GM18519 (cell line): ENCODE results near the gene CCDC184.

Source experiments
- ATAC-seq: cut with Tn5 transposase; IDR thresholded peaks from one replicate; pipeline ENCODE4 v1.9.1; 2021; ENCODE audit warnings: mild to moderate bottlenecking, moderate library complexity; ENCODE audit not compliant: unreplicated experiment, low FRiP score

CCDC184 gene

DNA sequence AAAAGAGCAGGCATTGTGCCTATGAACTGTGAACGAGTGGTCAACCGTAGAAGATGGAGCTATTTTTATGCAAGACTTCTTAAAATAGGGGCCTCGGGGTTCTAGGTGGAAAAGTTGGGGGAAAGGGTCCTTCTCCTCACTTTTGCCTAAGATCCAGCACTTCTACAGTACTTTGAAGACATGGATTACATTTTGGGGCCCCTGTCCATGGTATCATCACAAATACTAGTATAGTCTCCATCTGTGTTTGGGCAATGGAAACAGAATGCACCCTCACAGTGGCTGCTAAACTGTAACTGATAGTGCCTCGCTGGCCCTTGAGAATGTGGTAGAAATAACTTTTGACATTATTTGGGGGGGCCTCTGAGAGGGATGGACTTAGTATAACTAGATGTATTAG, 5.5 kb upstream of the CCDC184 start:
- ATAC-seq: no peak

GRCh38 chr12:48179466-48179865, 4.0 kb upstream of the CCDC184 start:
- ATAC-seq: no peak

DNA sequence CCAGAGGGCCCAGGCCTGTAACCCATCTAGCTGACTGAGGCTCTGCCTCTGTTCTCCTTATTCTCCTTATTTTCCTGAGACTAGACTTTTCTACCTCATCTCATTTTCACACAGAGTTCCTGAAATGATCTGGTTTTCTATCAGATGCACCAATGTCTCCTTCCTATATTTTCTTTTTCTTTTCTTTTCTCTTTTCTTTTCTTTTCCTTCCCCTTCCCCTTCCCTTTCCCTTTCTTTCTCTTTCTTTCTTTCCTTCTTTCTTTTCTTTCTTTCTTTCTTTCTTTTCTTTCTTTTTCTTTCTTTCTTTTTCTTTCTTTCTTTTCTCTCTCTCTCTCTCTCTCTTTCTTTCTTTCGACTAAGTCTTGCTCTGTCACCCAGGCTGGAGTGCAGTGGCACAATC, 3.0 kb upstream of the CCDC184 start:
- ATAC-seq: no peak

GRCh38 chr12:48180857-48181495, 2.5 kb upstream of the CCDC184 start:
- no peak for ATAC-seq

- ATAC-seq: no peak
Measured at GRCh38 chr12:48182631-48183030, 813 bp upstream of the CCDC184 start.

- no peak for ATAC-seq
Measured at GRCh38 chr12:48183876-48184548, 568 bp downstream of the CCDC184 start.

DNA sequence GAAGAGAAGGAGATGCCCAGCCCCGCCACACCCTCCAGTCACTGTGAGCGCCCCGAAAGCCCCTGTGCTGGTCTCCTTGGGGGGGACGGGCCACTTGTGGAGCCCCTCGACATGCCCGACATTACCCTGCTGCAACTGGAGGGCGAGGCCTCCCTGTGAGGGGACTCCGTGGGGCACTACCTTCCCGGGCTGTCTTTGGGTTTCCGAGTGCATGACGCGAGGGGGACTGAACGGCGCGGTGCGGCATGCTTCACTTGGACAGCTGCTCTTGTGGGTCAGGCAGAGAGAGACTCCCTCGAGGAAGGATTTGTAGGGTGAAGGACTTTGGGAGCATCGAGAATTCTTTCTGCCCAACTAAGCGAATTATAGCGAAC, 1.1 kb downstream of the CCDC184 start:
- ATAC-seq: no peak

DNA sequence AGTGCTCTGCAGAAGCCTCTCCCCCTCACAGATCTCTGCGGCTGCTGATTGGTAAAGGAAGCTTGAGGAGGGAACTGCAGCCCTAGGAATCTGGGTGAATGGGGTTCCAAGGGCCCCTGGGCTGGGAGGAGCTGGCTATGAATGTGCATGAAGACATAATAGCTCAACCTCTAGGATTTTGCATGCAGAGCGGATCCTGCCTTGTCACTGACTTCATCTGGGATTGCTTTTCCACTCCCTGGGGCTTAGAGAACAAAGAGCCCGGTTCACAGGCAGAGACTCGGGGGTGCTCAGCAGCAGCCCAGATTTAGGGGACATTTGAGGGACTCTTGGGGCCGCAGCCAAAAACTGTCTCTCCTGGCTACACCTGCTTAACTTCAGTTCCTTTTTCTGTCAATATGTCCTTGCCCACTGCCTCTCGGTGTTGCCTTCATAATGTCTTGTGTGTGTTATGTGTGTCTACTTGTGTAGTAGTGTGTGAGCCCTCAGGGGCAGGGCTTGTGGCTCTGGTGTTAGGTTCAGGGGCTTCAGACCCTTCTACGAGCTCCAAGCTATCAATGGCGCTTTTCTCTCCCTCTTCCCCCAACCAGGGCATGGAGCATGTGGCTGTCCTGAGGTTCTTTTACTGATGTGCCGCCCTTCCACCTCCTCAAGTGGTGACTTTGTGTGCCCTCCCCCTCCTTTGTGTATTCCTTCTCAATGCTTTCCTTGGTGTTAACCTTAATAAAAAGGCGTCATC, 1.9 kb downstream of the CCDC184 start:
- ATAC-seq: no peak

DNA sequence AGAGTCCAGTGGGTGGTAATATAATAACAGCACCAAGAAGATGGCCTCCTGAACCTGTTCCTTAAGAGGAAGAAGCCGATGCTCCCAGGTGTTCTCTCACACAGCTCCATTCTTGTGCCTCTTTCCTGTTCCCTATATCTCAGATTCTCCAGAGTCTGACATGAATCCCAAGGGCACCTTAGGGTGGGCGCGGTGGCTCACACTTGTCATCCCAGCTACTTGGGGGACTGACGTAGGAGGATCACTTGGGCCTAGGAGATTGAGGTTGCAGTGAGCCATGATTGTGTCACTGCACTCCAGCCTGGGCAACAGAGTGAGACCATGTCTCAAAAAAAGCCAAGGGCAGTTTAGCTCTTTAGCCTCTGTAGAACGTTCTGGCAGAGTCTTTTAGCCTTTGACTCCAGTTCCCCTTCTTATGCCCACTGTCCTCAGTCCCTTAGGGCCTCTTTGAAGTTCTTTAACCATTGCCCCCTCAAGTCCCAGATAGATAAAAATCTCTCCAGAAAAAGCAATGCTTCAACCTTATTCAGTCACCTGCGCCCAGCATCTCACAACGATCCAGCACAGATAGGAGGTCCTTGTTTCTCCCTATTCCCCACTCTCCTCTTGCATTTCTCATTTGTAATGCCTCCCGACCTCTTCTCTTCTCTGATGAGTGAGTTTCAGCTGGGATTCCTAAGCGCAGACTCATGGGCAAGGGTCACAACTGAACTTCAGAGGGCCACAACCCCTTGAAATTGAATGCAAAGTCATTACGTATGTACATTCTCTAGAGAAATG, 4.7 kb downstream of the CCDC184 start:
- no peak for ATAC-seq

GRCh38 chr12:48189331-48190125, 6.1 kb downstream of the CCDC184 start:
- ATAC-seq: no peak

- ATAC-seq: no peak
Measured at GRCh38 chr12:48191096-48191495, 7.7 kb downstream of the CCDC184 start.

DNA sequence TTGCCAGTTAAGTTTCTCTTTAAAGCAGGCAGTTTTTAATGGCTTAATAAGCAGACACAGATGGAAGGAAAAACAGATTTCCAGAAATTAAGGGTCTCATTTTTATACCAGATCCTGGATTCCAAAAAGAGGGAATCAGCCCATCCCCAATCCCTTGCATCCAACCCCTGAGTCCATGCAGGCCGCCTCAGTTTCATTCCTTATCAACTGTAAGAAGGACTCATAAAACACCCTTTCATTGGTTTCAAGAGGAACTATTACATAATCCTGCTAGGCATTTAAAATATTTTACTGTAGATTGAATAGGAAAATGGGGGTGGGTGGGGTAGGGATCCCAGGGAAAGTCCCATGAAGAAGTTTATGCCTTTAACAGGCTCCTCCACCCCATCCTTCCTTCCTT, 9.4 kb downstream of the CCDC184 start:
- ATAC-seq: no peak

GRCh38 chr12:48193623-48194022, 10.2 kb downstream of the CCDC184 start:
- ATAC-seq: no peak

DNA sequence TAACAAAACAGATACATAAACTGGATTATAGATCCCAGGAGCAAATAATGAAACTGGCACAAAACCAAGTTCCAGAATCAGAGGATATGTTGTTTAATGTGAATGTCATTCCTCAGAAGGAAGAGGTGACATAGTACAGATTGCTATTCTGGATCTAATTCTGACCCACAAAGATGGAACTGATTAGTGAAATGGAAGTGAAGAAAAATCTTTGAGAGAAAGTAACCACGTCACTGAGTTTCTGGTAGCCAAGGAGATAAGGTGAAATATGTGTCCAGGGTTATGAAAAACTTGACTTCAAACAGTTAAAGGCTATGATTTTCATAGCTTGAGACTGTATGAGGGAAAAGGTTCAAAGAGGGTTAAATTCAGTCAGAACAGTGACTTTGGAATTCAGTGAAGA, 11.4 kb downstream of the CCDC184 start:
- ATAC-seq: no peak

DNA sequence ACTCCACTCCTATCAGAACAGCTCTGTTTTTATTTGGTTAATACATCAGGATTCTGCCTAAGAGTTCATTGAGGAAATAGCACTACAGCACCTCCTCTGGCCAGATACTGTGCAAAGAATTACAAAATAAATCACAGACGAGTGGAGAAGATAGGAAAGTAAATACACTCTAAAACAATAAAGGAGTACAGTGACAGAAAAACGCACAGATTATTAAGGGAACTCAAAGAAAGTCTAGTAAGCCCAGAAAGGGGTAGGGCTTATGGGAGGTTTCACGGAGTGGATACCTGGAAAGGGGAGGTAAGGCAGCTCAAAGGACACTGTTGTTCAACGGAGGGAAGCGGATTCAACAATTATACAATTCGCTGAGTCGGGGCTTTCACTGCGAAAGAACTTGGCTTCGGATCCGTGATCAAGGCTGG, 14.1 kb downstream of the CCDC184 start:
- peak; percentile 21 for ATAC-seq

- ATAC-seq: peak; percentile 98
Measured at GRCh38 chr12:48197971-48198671, 14.7 kb downstream of the CCDC184 start.

GRCh38 chr12:48198672-48198971, 15.2 kb downstream of the CCDC184 start:
- ATAC-seq: no peak

- ATAC-seq: no peak
Measured at GRCh38 chr12:48198985-48199384, 15.5 kb downstream of the CCDC184 start.

GRCh38 chr12:48199774-48200221, 16.4 kb downstream of the CCDC184 start:
- ATAC-seq: no peak

DNA sequence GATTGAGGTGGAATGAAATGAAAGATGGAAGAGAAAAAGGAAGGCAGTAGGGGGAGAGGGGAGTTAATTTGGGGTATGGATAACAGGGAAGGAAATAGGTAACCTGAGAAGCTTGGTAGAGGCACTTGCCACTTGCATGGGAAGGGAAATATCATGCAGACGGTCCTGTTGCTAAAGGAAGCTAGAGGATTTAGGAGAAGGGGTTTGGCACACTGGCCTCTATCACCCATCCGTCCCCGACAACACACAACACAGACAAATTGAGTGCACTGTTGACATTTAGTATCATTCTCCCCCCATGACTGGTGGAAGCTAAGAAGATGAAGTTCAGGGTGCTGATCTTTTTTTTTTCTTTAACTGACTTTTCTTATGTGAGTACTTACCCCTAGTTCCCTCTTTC, 17.6 kb downstream of the CCDC184 start:
- no peak for ATAC-seq
